COLO668 (cell line): ENCODE measurements around the gene TMEM184A.

Experiments
- DNase-seq: peaks from one replicate; lab custom pipeline; 2025; ENCODE audit not compliant: unreplicated experiment; lab: John Stamatoyannopoulos, UW

Gene TMEM184A

GRCh38 chr7:1569016-1569415, 13.0 kb upstream of the TMEM184A start:
- peak; percentile 67 for DNase-seq

GRCh38 chr7:1567896-1568510, 12.0 kb upstream of the TMEM184A start:
- DNase-seq, result no peak

- no peak for DNase-seq
These were observed 11.2 kb upstream of the TMEM184A start for GRCh38 chr7:1567049-1567771.

- DNase-seq, result no peak
These were observed 10.7 kb upstream of the TMEM184A start for GRCh38 chr7:1566687-1567048.

GRCh38 chr7:1564603-1565022, 8.6 kb upstream of the TMEM184A start:
- DNase-seq, result no peak

- DNase-seq, result no peak
These were observed 8.1 kb upstream of the TMEM184A start for GRCh38 chr7:1563981-1564602.

GRCh38 chr7:1562597-1563051, 6.6 kb upstream of the TMEM184A start:
- no peak for DNase-seq

GRCh38 chr7:1562116-1562515, 6.1 kb upstream of the TMEM184A start:
- no peak for DNase-seq

GRCh38 chr7:1561036-1561940, 5.3 kb upstream of the TMEM184A start:
- DNase-seq, result no peak

- no peak for DNase-seq
These were observed 4.6 kb upstream of the TMEM184A start for GRCh38 chr7:1560620-1561031.

GRCh38 chr7:1559626-1560590, 3.9 kb upstream of the TMEM184A start:
- no peak for DNase-seq

GRCh38 chr7:1558841-1559625, 3.0 kb upstream of the TMEM184A start:
- no peak for DNase-seq

- DNase-seq, result peak; percentile 58
These were observed 2.3 kb upstream of the TMEM184A start for GRCh38 chr7:1558181-1558811.

- no peak for DNase-seq
These were observed 1.8 kb upstream of the TMEM184A start for GRCh38 chr7:1557771-1558170.

GRCh38 chr7:1557006-1557405, 1.0 kb upstream of the TMEM184A start:
- no peak for DNase-seq

GRCh38 chr7:1555046-1555812, 776 bp downstream of the TMEM184A start:
- DNase-seq, result peak; percentile 93

GRCh38 chr7:1554333-1555045, 1.5 kb downstream of the TMEM184A start:
- no peak for DNase-seq
